Fibroblast of lung (primary cell): ENCODE data around the gene TK1. TPM values are rescaled to one million over a fixed set of nuclear protein-coding genes. Genes with fewer than 3 reads are reported as not detected.

Experiments used
- DNase-seq, 2 donors: peaks; one replicate each; pipeline versions ENCODE4 v3.0.0 to v3.0.0-alpha.2; 2010; ENCODE audit warnings: low read depth in 2 of 2
- H2AFZ ChIP-seq: 2 replicates; pipeline ENCODE4 v1.5.1; 2012; ENCODE audit warnings: low read length, control low read depth, inconsistent platforms
- H3K27ac ChIP-seq: 2 replicates; pipeline ENCODE4 v1.5.1; 2011; ENCODE audit warnings: low read length, control low read depth; ENCODE audit not compliant: insufficient read depth
- H3K27me3 ChIP-seq: 2 replicates; pipeline ENCODE4 v1.5.1; 2011; ENCODE audit warnings: mild to moderate bottlenecking, low read length; ENCODE audit not compliant: control insufficient read depth, insufficient read depth
- H3K36me3 ChIP-seq: 2 replicates; pipeline ENCODE4 v1.5.1; 2011; ENCODE audit warnings: low read length; ENCODE audit not compliant: control insufficient read depth, insufficient read depth
- H3K4me1 ChIP-seq: 2 replicates; pipeline ENCODE4 v1.5.1; 2011; ENCODE audit warnings: low read length; ENCODE audit not compliant: control insufficient read depth, insufficient read depth; ENCODE audit errors: extremely low read depth
- H3K4me2 ChIP-seq: 2 replicates; pipeline ENCODE4 v1.5.1; 2011; ENCODE audit warnings: low read length, control low read depth; ENCODE audit not compliant: insufficient read depth; ENCODE audit errors: extremely low read depth
- H3K4me3 ChIP-seq, 4 experiments: fragments of 200-600 bp in 1 of 4; sonication (generic) in 1 of 4; replicated peaks in 1 of 4; 2 replicates each; pipeline ENCODE4 v1.5.1; 2011 to 2016; ENCODE audit warnings: low read length in 4 of 4, low read depth in 3 of 4, mild to moderate bottlenecking in 3 of 4, control low read depth in 2 of 4, inconsistent platforms in 1 of 4, mixed read lengths in 1 of 4; ENCODE audit not compliant: insufficient read depth in 1 of 4; ENCODE audit errors: control extremely low read depth in 1 of 4
- H3K79me2 ChIP-seq: 2 replicates; pipeline ENCODE4 v1.5.1; 2012; ENCODE audit warnings: mild to moderate bottlenecking, low read length, inconsistent platforms; ENCODE audit not compliant: control insufficient read depth, insufficient read depth
- H3K9ac ChIP-seq: 2 replicates; pipeline ENCODE4 v1.5.1; 2011; ENCODE audit warnings: mild to moderate bottlenecking, low read length, control low read depth; ENCODE audit not compliant: insufficient read depth
- H3K9me3 ChIP-seq: 2 replicates; pipeline ENCODE4 v1.5.1; 2012; ENCODE audit warnings: low read depth, low read length; ENCODE audit not compliant: control insufficient read depth, insufficient read depth
- H4K20me1 ChIP-seq: 2 replicates; pipeline ENCODE4 v1.5.1; 2011; ENCODE audit warnings: low read length; ENCODE audit not compliant: control insufficient read depth, insufficient read depth; ENCODE audit errors: extremely low read depth
- EZH2 ChIP-seq: IDR thresholded peaks from 2 replicates; pipeline ENCODE4 v1.5.1; 2012; ENCODE audit warnings: low read length, control low read depth, mild to moderate bottlenecking; ENCODE audit errors: missing control alignments
- polyA plus RNA-seq, 2 donors: library from polyadenylated mRNA; depleted of rRNA in 1 of 2; stranded (reverse) in 1 of 2; unstranded in 1 of 2; fragments of >200 nt; gene quantifications; 2 replicates each; pipeline ENCODE4 v1.2.1, GENCODE V29; 2011 to 2012; ENCODE audit warnings: missing spikeins in 1 of 2
- total RNA-seq: library from RNA; depleted of rRNA; stranded (reverse); fragments of >200 nt; gene quantifications from 2 replicates; pipeline ENCODE4 v1.2.1, GENCODE V29; 2014
- TF ChIP-seq, protein P1 (sequence below), 2 donors: IDR thresholded peaks in 1 of 2; conservative IDR thresholded peaks in 1 of 2; 1 replicate in 1 of 2; 2 replicates in 1 of 2; pipeline ENCODE4 v1.5.1; 2011 to 2012; ENCODE audit warnings: low read length in 2 of 2, control low read depth in 1 of 2, inconsistent platforms in 1 of 2, low read depth in 1 of 2, mild to moderate bottlenecking in 1 of 2

The TK1 gene
- total and polyA plus RNA-seq, 2 donors (not counting 1 experiment from before 2014, with no cell fraction given), result 40.6 to 69.2 TPM

DNA sequence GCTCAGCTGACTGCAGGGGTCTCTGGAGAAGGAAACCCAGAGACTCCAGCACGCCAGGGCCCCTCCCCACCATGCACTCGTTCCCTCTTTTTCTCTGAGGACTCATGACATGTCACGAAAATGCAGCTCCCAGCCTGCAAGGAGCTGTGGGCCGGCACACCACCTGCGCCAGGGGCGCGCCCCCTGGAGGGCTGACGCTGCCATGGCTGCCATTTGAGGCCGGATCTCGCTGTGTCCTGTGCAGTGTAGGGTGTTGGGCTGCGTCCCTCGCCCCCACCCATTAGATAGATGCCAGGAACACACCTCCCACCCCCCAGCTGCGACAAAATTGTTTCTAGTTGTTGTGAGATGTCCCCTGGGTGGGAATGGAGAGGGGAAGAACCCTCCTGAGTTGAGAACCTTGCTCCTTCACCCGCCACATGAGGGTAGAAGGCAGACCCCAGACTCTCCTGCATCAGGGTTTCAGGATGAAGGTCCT is 10.3 kb downstream of the TK1 start:
- H3K4me1 ChIP-seq, result peaks cover 8% of the 10 kb centered on the region
- H3K9ac ChIP-seq, result no peak overlapping the region
- H4K20me1 ChIP-seq, result no peaks in the 10 kb centered on the region
- no peaks in the 10 kb centered on the region for H3K79me2 ChIP-seq
- no peak overlapping the region for H3K4me2 ChIP-seq
- no peak overlapping the region for H2AFZ ChIP-seq
- peak; percentile 25 to 38 for DNase-seq
- H3K27ac ChIP-seq, result no peak overlapping the region
- no peaks in the 10 kb centered on the region for H3K9me3 ChIP-seq
- H3K36me3 ChIP-seq, result peaks cover 3% of the 10 kb centered on the region
- no peaks in the 10 kb centered on the region for H3K27me3 ChIP-seq
- H3K4me3 ChIP-seq, result no peak overlapping the region
- TF ChIP-seq, protein P1, sequence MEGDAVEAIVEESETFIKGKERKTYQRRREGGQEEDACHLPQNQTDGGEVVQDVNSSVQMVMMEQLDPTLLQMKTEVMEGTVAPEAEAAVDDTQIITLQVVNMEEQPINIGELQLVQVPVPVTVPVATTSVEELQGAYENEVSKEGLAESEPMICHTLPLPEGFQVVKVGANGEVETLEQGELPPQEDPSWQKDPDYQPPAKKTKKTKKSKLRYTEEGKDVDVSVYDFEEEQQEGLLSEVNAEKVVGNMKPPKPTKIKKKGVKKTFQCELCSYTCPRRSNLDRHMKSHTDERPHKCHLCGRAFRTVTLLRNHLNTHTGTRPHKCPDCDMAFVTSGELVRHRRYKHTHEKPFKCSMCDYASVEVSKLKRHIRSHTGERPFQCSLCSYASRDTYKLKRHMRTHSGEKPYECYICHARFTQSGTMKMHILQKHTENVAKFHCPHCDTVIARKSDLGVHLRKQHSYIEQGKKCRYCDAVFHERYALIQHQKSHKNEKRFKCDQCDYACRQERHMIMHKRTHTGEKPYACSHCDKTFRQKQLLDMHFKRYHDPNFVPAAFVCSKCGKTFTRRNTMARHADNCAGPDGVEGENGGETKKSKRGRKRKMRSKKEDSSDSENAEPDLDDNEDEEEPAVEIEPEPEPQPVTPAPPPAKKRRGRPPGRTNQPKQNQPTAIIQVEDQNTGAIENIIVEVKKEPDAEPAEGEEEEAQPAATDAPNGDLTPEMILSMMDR (conservative IDR thresholded peaks at IDR 0.05 in 1 of 2, IDR thresholded peaks at IDR 0.05 in 1 of 2; ENCODE audit: low read depth in 1 of 2, low read length in 2 of 2), result peak; percentile 73 to 84
- no peak for TF ChIP-seq EZH2

DNA sequence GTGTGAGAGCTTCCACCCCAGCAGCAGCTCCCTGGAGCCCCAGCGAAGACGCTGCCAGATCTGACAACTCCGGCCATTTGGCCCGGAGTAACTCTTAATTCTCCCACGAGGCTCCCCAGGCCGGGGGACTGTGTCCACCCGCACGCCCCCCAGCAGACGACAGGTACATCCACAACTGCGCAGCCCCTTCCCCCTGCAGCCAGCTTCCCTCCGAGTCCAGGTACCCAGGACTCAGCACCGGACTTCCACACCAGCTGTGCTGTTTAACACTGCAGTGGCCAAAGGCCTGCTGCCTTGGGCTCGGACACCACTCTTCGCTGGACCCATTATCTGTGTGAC is 11.2 kb downstream of the TK1 start:
- Histone ChIP-seq H3K9me3 (no peaks in the 10 kb centered on the region), H3K79me2 (no peaks in the 10 kb centered on the region), H3K9ac (no peak overlapping the region), H3K36me3 (peaks cover 3% of the 10 kb centered on the region), H3K27ac (no peak overlapping the region), H2AFZ (no peak overlapping the region), H4K20me1 (no peaks in the 10 kb centered on the region), H3K4me1 (peaks cover 8% of the 10 kb centered on the region), H3K4me2 (no peak overlapping the region), H3K4me3 (no peak overlapping the region), H3K27me3 (no peaks in the 10 kb centered on the region)
- TF ChIP-seq, protein P1 (conservative IDR thresholded peaks at IDR 0.05 in 1 of 2, IDR thresholded peaks at IDR 0.05 in 1 of 2; ENCODE audit: low read depth in 1 of 2, low read length in 2 of 2), result no peak
- DNase-seq, result no peak

GRCh38 chr17:78174870-78175642 is 11.8 kb downstream of the TK1 start:
- no peaks in the 10 kb centered on the region for H3K79me2 ChIP-seq
- peaks cover 3% of the 10 kb centered on the region for H3K36me3 ChIP-seq
- H3K27me3 ChIP-seq, result no peaks in the 10 kb centered on the region
- H3K27ac ChIP-seq, result no peak overlapping the region
- H4K20me1 ChIP-seq, result no peaks in the 10 kb centered on the region
- H3K4me3 ChIP-seq, result no peak overlapping the region
- H2AFZ ChIP-seq, result no peak overlapping the region
- H3K9me3 ChIP-seq, result no peaks in the 10 kb centered on the region
- DNase-seq, result no peak
- no peak overlapping the region for H3K9ac ChIP-seq
- H3K4me2 ChIP-seq, result no peak overlapping the region
- TF ChIP-seq, protein P1 (conservative IDR thresholded peaks at IDR 0.05 in 1 of 2, IDR thresholded peaks at IDR 0.05 in 1 of 2; ENCODE audit: low read depth in 1 of 2, low read length in 2 of 2), result no peak
- no peak for TF ChIP-seq EZH2
- peaks cover 8% of the 10 kb centered on the region for H3K4me1 ChIP-seq
